GM12864 (cell line): ENCODE measurements around the gene ACP6.
A peak's percentile ranks its signal among the peaks of the same experiment; 100 is the strongest.
"Not testable (repeated sequence)": the region's sequence is repeated elsewhere in the genome, so short reads cannot be mapped to it uniquely, and the experiment has no call there.

Experiments
- DNase-seq: peaks from one replicate; pipeline ENCODE4 v3.0.0-alpha.2; 2011; ENCODE audit warnings: low read depth
- H3K4me3 ChIP-seq: 2 replicates; pipeline ENCODE4 v1.5.1; 2011; ENCODE audit warnings: mild to moderate bottlenecking, low read depth, low read length, control low read depth
- CTCF ChIP-seq: IDR thresholded peaks from 2 replicates; pipeline ENCODE4 v1.5.1; 2011; ENCODE audit warnings: low read depth, mild to moderate bottlenecking, moderate library complexity, low read length, control low read depth, inconsistent platforms; ENCODE audit errors: missing control alignments

ACP6 gene

DNA sequence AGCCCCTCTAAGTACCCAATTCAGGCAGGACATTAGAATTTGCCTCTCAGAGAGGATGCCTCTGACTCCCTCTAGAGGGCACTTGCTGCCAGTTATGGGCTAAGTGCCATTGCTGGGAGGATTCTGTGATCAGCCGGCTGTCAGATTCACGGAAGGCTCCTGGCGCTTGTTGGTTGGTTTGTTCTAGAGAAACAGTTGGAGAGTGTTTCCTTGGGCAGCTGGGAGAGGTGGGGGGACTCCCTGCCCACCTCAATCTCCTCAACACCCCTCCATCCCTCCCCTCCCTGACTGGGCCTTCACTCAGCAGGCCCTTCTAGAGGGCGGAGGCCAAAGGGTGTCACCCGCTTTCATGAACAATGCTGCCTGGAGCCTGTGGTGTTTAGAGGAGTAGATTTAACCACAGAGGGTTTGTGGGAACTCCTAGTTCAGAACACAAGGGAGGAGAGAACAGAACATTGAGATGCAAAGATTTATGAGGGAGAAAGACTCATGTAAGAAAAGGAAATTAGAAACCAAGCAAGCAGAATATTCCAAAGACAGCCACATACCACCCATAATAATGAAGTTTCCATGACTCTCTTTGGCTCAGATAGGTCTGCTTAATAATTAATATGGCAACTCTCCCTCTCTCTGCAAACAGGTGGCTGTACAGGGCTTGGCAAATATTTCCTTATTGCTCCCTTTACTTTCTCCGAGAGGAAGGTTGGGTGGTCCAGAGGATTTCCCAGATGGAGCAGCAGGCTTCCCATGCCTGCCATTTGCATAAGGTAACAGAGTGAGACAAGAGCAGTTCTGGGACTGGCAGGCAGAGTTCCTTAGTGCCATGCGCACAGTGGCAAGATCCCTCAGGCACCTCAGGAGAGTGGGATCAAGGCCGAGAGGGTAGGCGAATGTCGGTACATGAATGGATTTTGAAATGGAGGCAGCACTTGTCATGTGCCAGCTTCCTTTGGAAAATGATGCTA lies 30.0 kb upstream of the ACP6 start:
- peak; percentile 87 for TF ChIP-seq CTCF
- DNase-seq: no peak
- no peak overlapping the region for H3K4me3 ChIP-seq

DNA sequence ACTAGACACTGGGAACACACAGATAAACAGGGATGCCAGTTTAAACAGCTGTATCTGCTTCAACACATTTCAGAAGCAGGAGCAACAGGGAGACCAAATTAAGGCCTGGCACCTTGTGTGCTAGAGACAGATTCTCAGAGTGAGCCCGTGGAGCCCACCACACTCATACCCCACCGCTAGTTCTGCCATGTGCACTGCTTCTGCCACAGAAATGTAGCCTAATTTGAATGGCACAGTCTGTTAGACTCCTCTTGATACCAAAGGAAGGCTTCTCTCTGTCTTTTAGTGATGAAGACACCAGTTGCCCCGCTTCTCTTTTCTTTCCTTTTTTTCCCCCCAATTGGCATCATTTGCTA lies 29.3 kb upstream of the ACP6 start:
- no peak for DNase-seq
- TF ChIP-seq CTCF: no peak
- H3K4me3 ChIP-seq: no peak overlapping the region

DNA sequence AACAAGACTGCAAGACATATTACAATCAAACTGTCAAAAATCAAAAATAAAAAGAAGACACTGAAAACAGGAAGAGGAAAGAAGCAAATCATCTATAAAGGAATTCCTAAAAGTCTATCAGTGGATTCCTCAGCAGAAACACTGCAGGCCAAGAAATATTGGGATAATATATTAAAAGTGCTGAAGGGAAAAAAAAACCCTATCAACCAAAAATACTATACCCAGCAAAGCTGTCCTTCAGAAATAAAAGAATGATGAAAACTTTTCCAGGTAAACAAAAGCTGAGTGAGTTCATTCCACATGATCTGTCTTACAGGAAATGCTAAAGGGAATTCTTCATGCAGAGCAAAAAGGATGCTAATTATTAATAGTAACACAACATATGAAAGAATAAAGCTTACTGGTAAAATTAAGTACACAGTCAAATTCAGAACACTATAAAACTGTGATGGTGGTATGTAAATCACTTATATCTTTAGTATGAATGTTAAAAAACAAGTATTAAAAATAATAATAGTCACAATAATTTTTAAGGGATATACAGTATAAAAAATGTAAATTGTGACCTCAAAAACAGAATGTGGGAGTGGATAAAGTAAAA lies 12.9 kb upstream of the ACP6 start:
- no peak overlapping the region for H3K4me3 ChIP-seq
- DNase-seq: no peak
- TF ChIP-seq CTCF: no peak

DNA sequence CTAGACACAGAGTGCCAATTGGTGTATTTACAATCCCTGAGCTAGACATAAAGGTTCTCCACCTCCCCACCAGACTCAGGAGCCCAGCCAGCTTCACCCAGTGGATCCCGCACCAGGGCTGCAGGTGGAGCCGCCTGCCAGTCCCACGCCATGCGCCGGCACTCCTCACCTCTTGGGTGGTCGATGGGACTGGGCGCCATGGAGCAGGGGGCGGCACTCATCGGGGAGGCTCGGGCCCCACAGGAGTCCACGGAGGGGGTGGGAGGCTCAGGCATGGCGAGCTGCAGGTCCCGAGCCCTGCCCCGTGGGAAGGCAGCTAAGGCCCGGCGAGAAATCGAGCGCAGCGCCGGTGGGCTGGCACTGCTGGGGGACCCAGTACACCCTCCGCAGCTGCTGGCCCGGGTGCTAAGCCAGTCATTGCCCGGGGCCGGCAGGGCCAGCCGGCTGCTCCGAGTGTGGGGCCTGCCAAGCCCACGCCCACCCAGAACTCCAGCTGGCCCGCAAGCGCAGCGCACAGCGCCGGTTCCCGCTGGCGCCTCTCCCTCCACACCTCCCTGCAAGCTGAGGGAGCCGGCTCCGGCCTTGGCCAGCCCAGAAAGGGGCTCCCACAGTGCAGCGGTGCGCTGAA lies 10.4 kb upstream of the ACP6 start:
- DNase-seq, H3K4me3 ChIP-seq: not testable (repeated sequence)

DNA sequence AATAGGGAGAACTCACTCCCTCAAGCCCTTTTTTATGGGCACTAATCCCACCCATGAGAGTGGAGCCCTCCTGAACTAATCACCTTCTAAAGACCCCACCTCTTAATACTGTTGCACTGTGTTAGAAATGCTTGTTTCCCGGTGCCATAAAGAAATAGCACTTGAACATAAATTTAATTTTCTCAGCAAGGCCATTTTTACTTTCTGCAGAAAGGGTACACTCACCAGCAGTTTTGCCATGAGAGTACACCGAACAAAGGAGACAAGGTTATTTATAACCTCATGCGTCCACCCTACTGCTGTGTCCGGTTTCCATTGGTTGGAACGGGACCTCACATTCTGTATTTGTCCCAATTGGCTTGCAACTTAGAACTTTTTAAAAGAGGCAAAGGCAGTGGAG lies 7.4 kb upstream of the ACP6 start:
- not testable (repeated sequence) for DNase-seq, H3K4me3 ChIP-seq

- H3K4me3 ChIP-seq: no peak overlapping the region
- DNase-seq: no peak
- no peak for TF ChIP-seq CTCF
Measured at GRCh38 chr1:147676311-147677085, 6.2 kb upstream of the ACP6 start.

DNA sequence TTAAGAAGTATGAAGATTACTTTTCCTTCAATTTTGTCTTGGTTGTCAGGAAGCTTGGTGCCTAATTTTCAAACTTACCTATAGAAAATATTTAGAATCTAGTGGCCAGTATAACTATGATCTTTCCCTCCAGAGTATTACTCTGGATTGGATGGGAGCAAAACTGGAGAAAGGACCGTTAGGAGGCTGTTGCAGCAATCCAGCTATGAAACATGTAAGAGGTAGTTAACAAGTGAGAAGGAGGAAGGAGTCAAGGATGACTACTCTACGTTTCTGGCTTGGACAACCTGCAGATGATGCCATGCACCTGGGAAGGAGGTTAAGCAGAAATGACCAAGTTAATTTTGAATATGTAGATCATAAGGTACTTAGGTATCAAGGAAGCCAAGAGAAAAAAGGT lies 3.5 kb upstream of the ACP6 start:
- TF ChIP-seq CTCF: no peak
- no peak overlapping the region for H3K4me3 ChIP-seq
- no peak for DNase-seq
